GM23338 (cell line): ENCODE data around the gene GRPR. TPM values are rescaled to one million over a fixed set of nuclear protein-coding genes. Genes with fewer than 3 reads are reported as not detected.

ENCODE experiments used
- ATAC-seq: fragments of 200-7000 bp; cut with Tn5 transposase; 3 replicates; pipeline ENCODE4 v1.9.1; 2020
- DNase-seq: peaks from one replicate; pipeline ENCODE4 v3.0.0-alpha.2; 2015; ENCODE audit warnings: low spot score
- H2AFZ ChIP-seq: fragments of 200-600 bp; sonication (generic); 2 replicates; pipeline ENCODE4 v1.8.0; 2016; ENCODE audit warnings: antibody characterized with exemption, mild to moderate bottlenecking, moderate library complexity
- H3F3A ChIP-seq: fragments of 200-600 bp; sonication (generic); replicated peaks from 2 replicates; pipeline ENCODE4 v1.8.0; 2017; ENCODE audit warnings: antibody characterized with exemption, mixed run types, low read depth
- H3K27ac ChIP-seq: fragments of 200-600 bp; sonication (generic); 2 replicates; pipeline ENCODE4 v1.6.1; 2016; ENCODE audit warnings: low read depth
- H3K27me3 ChIP-seq: fragments of 200-600 bp; sonication (generic); 2 replicates; pipeline ENCODE4 v1.8.0; 2016; ENCODE audit warnings: mild to moderate bottlenecking, mixed run types, moderate library complexity; ENCODE audit not compliant: insufficient read depth
- H3K36me3 ChIP-seq: fragments of 200-600 bp; sonication (generic); 2 replicates; pipeline ENCODE4 v1.8.0; 2016; ENCODE audit warnings: mild to moderate bottlenecking; ENCODE audit not compliant: insufficient read depth
- H3K4me1 ChIP-seq: fragments of 200-600 bp; sonication (generic); 2 replicates; pipeline ENCODE4 v1.8.0; 2016; ENCODE audit warnings: mild to moderate bottlenecking, moderate library complexity; ENCODE audit not compliant: insufficient read depth
- H3K4me2 ChIP-seq: fragments of 200-600 bp; sonication (generic); 2 replicates; pipeline ENCODE4 v1.7.1; 2017; ENCODE audit warnings: mixed run types
- H3K4me3 ChIP-seq: fragments of 200-600 bp; sonication (generic); 2 replicates; pipeline ENCODE4 v1.6.1; 2016; ENCODE audit warnings: mixed run types
- H3K79me2 ChIP-seq: fragments of 200-600 bp; sonication (generic); replicated peaks from 2 replicates; pipeline ENCODE4 v1.8.0; 2017; ENCODE audit warnings: mild to moderate bottlenecking; ENCODE audit not compliant: insufficient read depth
- H3K9me2 ChIP-seq: fragments of 200-600 bp; sonication (generic); 2 replicates; pipeline ENCODE4 v1.8.0; 2017; ENCODE audit not compliant: insufficient read depth
- H4K20me1 ChIP-seq: fragments of 200-600 bp; sonication (generic); replicated peaks from 2 replicates; pipeline ENCODE4 v1.8.0; 2017; ENCODE audit warnings: mild to moderate bottlenecking; ENCODE audit not compliant: insufficient read depth
- H3K27ac Mint-ChIP-seq: 2 replicates; pipeline ENCODE4 v1.8.0; 2020; ENCODE audit warnings: inconsistent platforms, mild to moderate bottlenecking, moderate library complexity, mixed read lengths
- H3K27me3 Mint-ChIP-seq: 3 replicates; pipeline ENCODE4 v1.8.0; 2022; ENCODE audit warnings: low read depth, mild to moderate bottlenecking, moderate library complexity, mixed read lengths, inconsistent platforms; ENCODE audit not compliant: insufficient read depth, poor library complexity
- H3K36me3 Mint-ChIP-seq: 3 replicates; pipeline ENCODE4 v1.8.0; 2021; ENCODE audit warnings: low read depth, mild to moderate bottlenecking, inconsistent platforms, moderate library complexity, mixed read lengths
- H3K4me1 Mint-ChIP-seq: 3 replicates; pipeline ENCODE4 v1.8.0; 2020; ENCODE audit warnings: mild to moderate bottlenecking, inconsistent platforms, mixed read lengths
- H3K4me3 Mint-ChIP-seq: 3 replicates; pipeline ENCODE4 v1.8.0; 2021; ENCODE audit warnings: moderate library complexity, mild to moderate bottlenecking, inconsistent platforms, mixed read lengths
- H3K9me3 Mint-ChIP-seq: 3 replicates; pipeline ENCODE4 v1.8.0; 2020; ENCODE audit warnings: moderate library complexity, mild to moderate bottlenecking, inconsistent platforms, mixed read lengths
- CREB1 ChIP-seq: fragments of 250-450 bp; sonication (Bioruptor Pico); IDR thresholded peaks from 2 replicates; pipeline ENCODE4 v1.5.0; 2020; ENCODE audit warnings: low read depth, mild to moderate bottlenecking, moderate library complexity
- EZH2 ChIP-seq: fragments of 200-600 bp; sonication (generic); IDR thresholded peaks from one replicate; pipeline ENCODE4 v1.8.0; 2017; ENCODE audit warnings: antibody characterized with exemption, mild to moderate bottlenecking, low read depth; ENCODE audit not compliant: unreplicated experiment
- EZH2phosphoT487 ChIP-seq: fragments of 200-600 bp; sonication (generic); IDR thresholded peaks from one replicate; pipeline ENCODE4 v1.8.1; 2018; ENCODE audit warnings: antibody characterized with exemption; ENCODE audit not compliant: unreplicated experiment
- JUNB ChIP-seq: IDR thresholded peaks from one replicate; pipeline ENCODE4 v1.6.1; 2016; ENCODE audit warnings: antibody characterized with exemption; ENCODE audit not compliant: unreplicated experiment
- NANOG ChIP-seq: IDR thresholded peaks from 2 replicates; pipeline ENCODE4 v1.6.1; 2016; ENCODE audit warnings: antibody characterized with exemption, borderline replicate concordance
- POLR2AphosphoS5 ChIP-seq: IDR thresholded peaks from 2 replicates; pipeline ENCODE4 v1.6.1; 2016; ENCODE audit warnings: antibody characterized with exemption, low read depth
- STAT1 ChIP-seq: IDR thresholded peaks from one replicate; pipeline ENCODE4 v1.6.1; 2016; ENCODE audit warnings: antibody characterized with exemption; ENCODE audit not compliant: unreplicated experiment
- ZNF114 ChIP-seq: fragments of 250-450 bp; sonication (Bioruptor Pico); IDR thresholded peaks from 2 replicates; pipeline ENCODE4 v1.5.0; 2020; ENCODE audit warnings: mild to moderate bottlenecking, moderate library complexity
- ZNF331 ChIP-seq: fragments of 250-450 bp; sonication (Bioruptor Pico); IDR thresholded peaks from 2 replicates; pipeline ENCODE4 v1.5.0; 2020; ENCODE audit warnings: low read depth, mild to moderate bottlenecking, moderate library complexity
- polyA plus RNA-seq: library from polyadenylated mRNA; unstranded; fragments of >200 nt; fragmentation: Nextera tagmentation; extraction: Ambion mirVana; gene quantifications from 2 replicates; pipeline ENCODE4 v1.2.1, GENCODE V29; 2016
- total RNA-seq: library from RNA; depleted of rRNA; stranded (reverse); fragments of >200 nt; shearing (Covaris generic); gene quantifications from 2 replicates; pipeline ENCODE4 v1.2.3, GENCODE V29; 2014
- TF ChIP-seq, protein P1 (sequence below): IDR thresholded peaks from one replicate; pipeline ENCODE4 v1.6.1; 2018; ENCODE audit warnings: antibody characterized with exemption; ENCODE audit not compliant: unreplicated experiment
- TF ChIP-seq, protein P2 (sequence below), 2 experiments: fragments of 200-600 bp in 1 of 2; sonication (generic) in 1 of 2; conservative IDR thresholded peaks; 2 replicates each; pipeline versions ENCODE4 v1.5.1 to v1.6.1; 2016 to 2017; ENCODE audit warnings: antibody characterized with exemption in 2 of 2, low read depth in 2 of 2, mild to moderate bottlenecking in 2 of 2, moderate library complexity in 1 of 2
- TF ChIP-seq, protein P3 (sequence below): IDR thresholded peaks from 2 replicates; pipeline ENCODE4 v1.6.1; 2016; ENCODE audit warnings: antibody characterized with exemption
- TF ChIP-seq, protein P4 (sequence below): fragments of 250-450 bp; sonication (Bioruptor Pico); IDR thresholded peaks from 2 replicates; pipeline ENCODE4 v1.5.0; 2020; ENCODE audit warnings: mild to moderate bottlenecking, moderate library complexity

GRPR gene
- total and polyA plus RNA-seq, 2 experiments from 2014 or later, result 13.4 to 14.3 TPM

DNA sequence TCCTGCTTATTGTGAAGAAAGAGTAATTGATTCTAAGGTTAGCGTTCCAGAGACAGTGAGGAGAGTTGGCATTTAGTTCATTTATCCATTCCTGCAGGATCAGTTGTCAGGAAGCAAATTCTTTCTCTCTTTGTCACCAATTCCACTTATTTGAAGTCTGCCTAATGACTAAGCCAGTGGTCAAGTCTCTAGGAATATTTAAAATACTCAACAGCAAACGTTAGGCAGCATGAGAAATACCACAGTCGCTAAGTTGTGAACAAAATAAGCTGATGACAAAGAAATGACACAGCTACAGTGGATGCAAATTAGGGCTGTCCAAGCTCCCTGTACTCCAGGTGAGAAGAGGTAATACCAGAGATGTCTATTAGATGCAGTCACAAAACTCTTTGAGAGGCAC lies 37.4 kb downstream of the GRPR start:
- Mint-ChIP-seq H3K4me3 (no peak overlapping the region), H3K9me3 (no peaks in the 10 kb centered on the region), H3K4me1 (peaks cover 18% of the 10 kb centered on the region), H3K27ac (no peak overlapping the region; the same call in 1 of the 2 replicates), H3K27me3 (peaks cover 5% of the 10 kb centered on the region), H3K36me3 (peaks cover 12% of the 10 kb centered on the region)
- TF ChIP-seq, protein P1, sequence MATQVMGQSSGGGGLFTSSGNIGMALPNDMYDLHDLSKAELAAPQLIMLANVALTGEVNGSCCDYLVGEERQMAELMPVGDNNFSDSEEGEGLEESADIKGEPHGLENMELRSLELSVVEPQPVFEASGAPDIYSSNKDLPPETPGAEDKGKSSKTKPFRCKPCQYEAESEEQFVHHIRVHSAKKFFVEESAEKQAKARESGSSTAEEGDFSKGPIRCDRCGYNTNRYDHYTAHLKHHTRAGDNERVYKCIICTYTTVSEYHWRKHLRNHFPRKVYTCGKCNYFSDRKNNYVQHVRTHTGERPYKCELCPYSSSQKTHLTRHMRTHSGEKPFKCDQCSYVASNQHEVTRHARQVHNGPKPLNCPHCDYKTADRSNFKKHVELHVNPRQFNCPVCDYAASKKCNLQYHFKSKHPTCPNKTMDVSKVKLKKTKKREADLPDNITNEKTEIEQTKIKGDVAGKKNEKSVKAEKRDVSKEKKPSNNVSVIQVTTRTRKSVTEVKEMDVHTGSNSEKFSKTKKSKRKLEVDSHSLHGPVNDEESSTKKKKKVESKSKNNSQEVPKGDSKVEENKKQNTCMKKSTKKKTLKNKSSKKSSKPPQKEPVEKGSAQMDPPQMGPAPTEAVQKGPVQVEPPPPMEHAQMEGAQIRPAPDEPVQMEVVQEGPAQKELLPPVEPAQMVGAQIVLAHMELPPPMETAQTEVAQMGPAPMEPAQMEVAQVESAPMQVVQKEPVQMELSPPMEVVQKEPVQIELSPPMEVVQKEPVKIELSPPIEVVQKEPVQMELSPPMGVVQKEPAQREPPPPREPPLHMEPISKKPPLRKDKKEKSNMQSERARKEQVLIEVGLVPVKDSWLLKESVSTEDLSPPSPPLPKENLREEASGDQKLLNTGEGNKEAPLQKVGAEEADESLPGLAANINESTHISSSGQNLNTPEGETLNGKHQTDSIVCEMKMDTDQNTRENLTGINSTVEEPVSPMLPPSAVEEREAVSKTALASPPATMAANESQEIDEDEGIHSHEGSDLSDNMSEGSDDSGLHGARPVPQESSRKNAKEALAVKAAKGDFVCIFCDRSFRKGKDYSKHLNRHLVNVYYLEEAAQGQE, result no peak
- TF ChIP-seq ZNF114 (CRISPR knock-in tag) (no peak), POLR2AphosphoS5 (no peak), EZH2phosphoT487 (no peak), JUNB (no peak), ZNF331 (CRISPR knock-in tag) (no peak), NANOG (no peak), STAT1 (no peak), EZH2 (no peak), CREB1 (no peak)
- TF ChIP-seq, protein P2, sequence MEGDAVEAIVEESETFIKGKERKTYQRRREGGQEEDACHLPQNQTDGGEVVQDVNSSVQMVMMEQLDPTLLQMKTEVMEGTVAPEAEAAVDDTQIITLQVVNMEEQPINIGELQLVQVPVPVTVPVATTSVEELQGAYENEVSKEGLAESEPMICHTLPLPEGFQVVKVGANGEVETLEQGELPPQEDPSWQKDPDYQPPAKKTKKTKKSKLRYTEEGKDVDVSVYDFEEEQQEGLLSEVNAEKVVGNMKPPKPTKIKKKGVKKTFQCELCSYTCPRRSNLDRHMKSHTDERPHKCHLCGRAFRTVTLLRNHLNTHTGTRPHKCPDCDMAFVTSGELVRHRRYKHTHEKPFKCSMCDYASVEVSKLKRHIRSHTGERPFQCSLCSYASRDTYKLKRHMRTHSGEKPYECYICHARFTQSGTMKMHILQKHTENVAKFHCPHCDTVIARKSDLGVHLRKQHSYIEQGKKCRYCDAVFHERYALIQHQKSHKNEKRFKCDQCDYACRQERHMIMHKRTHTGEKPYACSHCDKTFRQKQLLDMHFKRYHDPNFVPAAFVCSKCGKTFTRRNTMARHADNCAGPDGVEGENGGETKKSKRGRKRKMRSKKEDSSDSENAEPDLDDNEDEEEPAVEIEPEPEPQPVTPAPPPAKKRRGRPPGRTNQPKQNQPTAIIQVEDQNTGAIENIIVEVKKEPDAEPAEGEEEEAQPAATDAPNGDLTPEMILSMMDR (conservative IDR thresholded peaks at IDR 0.05; ENCODE audit: low read depth in 2 of 2), result no peak
- TF ChIP-seq, protein P3, sequence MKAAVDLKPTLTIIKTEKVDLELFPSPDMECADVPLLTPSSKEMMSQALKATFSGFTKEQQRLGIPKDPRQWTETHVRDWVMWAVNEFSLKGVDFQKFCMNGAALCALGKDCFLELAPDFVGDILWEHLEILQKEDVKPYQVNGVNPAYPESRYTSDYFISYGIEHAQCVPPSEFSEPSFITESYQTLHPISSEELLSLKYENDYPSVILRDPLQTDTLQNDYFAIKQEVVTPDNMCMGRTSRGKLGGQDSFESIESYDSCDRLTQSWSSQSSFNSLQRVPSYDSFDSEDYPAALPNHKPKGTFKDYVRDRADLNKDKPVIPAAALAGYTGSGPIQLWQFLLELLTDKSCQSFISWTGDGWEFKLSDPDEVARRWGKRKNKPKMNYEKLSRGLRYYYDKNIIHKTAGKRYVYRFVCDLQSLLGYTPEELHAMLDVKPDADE, result no peak
- TF ChIP-seq, protein P4, sequence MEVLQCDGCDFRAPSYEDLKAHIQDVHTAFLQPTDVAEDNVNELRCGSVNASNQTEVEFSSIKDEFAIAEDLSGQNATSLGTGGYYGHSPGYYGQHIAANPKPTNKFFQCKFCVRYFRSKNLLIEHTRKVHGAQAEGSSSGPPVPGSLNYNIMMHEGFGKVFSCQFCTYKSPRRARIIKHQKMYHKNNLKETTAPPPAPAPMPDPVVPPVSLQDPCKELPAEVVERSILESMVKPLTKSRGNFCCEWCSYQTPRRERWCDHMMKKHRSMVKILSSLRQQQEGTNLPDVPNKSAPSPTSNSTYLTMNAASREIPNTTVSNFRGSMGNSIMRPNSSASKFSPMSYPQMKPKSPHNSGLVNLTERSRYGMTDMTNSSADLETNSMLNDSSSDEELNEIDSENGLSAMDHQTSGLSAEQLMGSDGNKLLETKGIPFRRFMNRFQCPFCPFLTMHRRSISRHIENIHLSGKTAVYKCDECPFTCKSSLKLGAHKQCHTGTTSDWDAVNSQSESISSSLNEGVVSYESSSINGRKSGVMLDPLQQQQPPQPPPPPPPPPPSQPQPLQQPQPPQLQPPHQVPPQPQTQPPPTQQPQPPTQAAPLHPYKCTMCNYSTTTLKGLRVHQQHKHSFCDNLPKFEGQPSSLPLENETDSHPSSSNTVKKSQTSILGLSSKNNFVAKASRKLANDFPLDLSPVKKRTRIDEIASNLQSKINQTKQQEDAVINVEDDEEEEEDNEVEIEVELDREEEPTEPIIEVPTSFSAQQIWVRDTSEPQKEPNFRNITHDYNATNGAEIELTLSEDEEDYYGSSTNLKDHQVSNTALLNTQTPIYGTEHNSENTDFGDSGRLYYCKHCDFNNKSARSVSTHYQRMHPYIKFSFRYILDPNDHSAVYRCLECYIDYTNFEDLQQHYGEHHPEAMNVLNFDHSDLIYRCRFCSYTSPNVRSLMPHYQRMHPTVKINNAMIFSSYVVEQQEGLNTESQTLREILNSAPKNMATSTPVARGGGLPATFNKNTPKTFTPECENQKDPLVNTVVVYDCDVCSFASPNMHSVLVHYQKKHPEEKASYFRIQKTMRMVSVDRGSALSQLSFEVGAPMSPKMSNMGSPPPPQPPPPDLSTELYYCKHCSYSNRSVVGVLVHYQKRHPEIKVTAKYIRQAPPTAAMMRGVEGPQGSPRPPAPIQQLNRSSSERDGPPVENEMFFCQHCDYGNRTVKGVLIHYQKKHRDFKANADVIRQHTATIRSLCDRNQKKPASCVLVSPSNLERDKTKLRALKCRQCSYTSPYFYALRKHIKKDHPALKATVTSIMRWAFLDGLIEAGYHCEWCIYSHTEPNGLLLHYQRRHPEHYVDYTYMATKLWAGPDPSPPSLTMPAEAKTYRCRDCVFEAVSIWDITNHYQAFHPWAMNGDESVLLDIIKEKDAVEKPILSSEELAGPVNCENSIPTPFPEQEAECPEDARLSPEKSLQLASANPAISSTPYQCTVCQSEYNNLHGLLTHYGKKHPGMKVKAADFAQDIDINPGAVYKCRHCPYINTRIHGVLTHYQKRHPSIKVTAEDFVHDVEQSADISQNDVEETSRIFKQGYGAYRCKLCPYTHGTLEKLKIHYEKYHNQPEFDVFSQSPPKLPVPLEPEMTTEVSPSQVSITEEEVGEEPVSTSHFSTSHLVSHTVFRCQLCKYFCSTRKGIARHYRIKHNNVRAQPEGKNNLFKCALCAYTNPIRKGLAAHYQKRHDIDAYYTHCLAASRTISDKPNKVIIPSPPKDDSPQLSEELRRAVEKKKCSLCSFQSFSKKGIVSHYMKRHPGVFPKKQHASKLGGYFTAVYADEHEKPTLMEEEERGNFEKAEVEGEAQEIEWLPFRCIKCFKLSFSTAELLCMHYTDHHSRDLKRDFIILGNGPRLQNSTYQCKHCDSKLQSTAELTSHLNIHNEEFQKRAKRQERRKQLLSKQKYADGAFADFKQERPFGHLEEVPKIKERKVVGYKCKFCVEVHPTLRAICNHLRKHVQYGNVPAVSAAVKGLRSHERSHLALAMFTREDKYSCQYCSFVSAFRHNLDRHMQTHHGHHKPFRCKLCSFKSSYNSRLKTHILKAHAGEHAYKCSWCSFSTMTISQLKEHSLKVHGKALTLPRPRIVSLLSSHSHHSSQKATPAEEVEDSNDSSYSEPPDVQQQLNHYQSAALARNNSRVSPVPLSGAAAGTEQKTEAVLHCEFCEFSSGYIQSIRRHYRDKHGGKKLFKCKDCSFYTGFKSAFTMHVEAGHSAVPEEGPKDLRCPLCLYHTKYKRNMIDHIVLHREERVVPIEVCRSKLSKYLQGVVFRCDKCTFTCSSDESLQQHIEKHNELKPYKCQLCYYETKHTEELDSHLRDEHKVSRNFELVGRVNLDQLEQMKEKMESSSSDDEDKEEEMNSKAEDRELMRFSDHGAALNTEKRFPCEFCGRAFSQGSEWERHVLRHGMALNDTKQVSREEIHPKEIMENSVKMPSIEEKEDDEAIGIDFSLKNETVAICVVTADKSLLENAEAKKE (CRISPR knock-in tag), result no peak
- Histone ChIP-seq H3K4me1 (no peaks in the 10 kb centered on the region), H3K4me2 (no peak overlapping the region), H3K4me3 (no peak overlapping the region), H4K20me1 (no peaks in the 10 kb centered on the region), H3K9me2 (no peaks in the 10 kb centered on the region), H3K27ac (no peak overlapping the region), H3F3A (no peaks in the 10 kb centered on the region), H3K79me2 (no peaks in the 10 kb centered on the region), H3K36me3 (no peaks in the 10 kb centered on the region), H2AFZ (no peak overlapping the region), H3K27me3 (no peaks in the 10 kb centered on the region)
- DNase-seq (no peak), ATAC-seq (no peak)
